ENCODE data around the gene UBE3D. TPM values are rescaled to one million over a fixed set of nuclear protein-coding genes. Genes with fewer than 3 reads are reported as not detected.

Gene UBE3D
- total RNA-seq, 1 experiment from 2014 or later = 10.7 TPM

GRCh38 chr6:82874867-82875266 is 190.8 kb downstream of the UBE3D start:
- Histone ChIP-seq H3K9me3 (ENCODE audit: control insufficient read depth, low read depth, low read length) (no peaks in the 10 kb centered on the region), H4K91ac (ENCODE audit: insufficient read length, low read depth, low read length) (no peak overlapping the region), H3K79me1 (ENCODE audit: insufficient read depth, low read depth, low read length, poor library complexity, severe bottlenecking) (no peaks in the 10 kb centered on the region), H3K27ac (ENCODE audit: insufficient read length, low read depth, low read length) (no peak overlapping the region), H3T11ph (ENCODE audit: low read length) (no peak overlapping the region), H3K4me2 (ENCODE audit: insufficient read depth, insufficient read length, low read length) (no peak overlapping the region), H4K20me1 (ENCODE audit: control insufficient read depth, insufficient read depth, insufficient read length) (no peaks in the 10 kb centered on the region), H3K23me2 (ENCODE audit: insufficient read length, low read depth, low read length, poor library complexity, severe bottlenecking) (no peaks in the 10 kb centered on the region), H3K4ac (ENCODE audit: low read depth, low read length) (no peak overlapping the region), H3K56ac (ENCODE audit: insufficient read length, low read depth, low read length) (no peak overlapping the region), H2BK5ac (ENCODE audit: insufficient read length, low read length) (no peak overlapping the region), H3K79me2 (ENCODE audit: insufficient read depth, low read length) (no peaks in the 10 kb centered on the region), H4K8ac (replicated peaks; ENCODE audit: insufficient read length, low read depth, low read length) (no peak overlapping the region), H3K9ac (ENCODE audit: extremely low read depth, insufficient read length, low read length) (no peak overlapping the region), H3K18ac (ENCODE audit: insufficient read length, low read depth, low read length) (no peak overlapping the region), H2BK15ac (ENCODE audit: low read depth, low read length) (no peak overlapping the region), H2AFZ (ENCODE audit: low read length) (no peak overlapping the region), H3K4me1 (ENCODE audit: insufficient read depth, low read length) (no peaks in the 10 kb centered on the region), H3K27me3 (ENCODE audit: insufficient read depth, low read length) (no peaks in the 10 kb centered on the region), H4K5ac (ENCODE audit: insufficient read length, low read depth, low read length) (no peak overlapping the region), H2BK20ac (ENCODE audit: low read depth, low read length, poor library complexity, severe bottlenecking) (no peak overlapping the region), H2BK12ac (ENCODE audit: insufficient read length, low read depth, low read length) (no peak overlapping the region), H3K14ac (ENCODE audit: insufficient read depth, low read length) (no peak overlapping the region), H3K23ac (ENCODE audit: insufficient read length, low read depth, low read length) (no peak overlapping the region), H2AK5ac (ENCODE audit: insufficient read length, low read length) (no peak overlapping the region), H2BK120ac (ENCODE audit: low read depth, low read length, poor library complexity, severe bottlenecking) (no peak overlapping the region)
- DNase-seq = no peak
- no peaks in the 10 kb centered on the region for H3K36me3 Mint-ChIP-seq (ENCODE audit: insufficient read depth in 1 of 3, low read depth in 3 of 3)
- no peaks in the 10 kb centered on the region for H3K27me3 Mint-ChIP-seq (ENCODE audit: low read depth)
- no peak overlapping the region; a peak in 1 of 7 replicates for H3K27ac Mint-ChIP-seq
- no CpG with 5 or more reads among the region's 3 CpGs for WGBS (ENCODE audit: extremely low coverage, insufficient read length, low lambda C conversion rate)
- H3K4me1 Mint-ChIP-seq = peaks cover 0 to 4% of the 10 kb centered on the region in 2 experiments; a peak in 3 of 4 replicates
- no peak overlapping the region for H3K4me3 Mint-ChIP-seq
- no peaks in the 10 kb centered on the region for H3K9me3 Mint-ChIP-seq
- TF ChIP-seq CTCF (conservative IDR thresholded peaks at IDR 0.05) = no peak

Data from H9 (cell line).